ENCODE measurements around the gene DET1.
"Not testable (repeated sequence)": the region's sequence is repeated elsewhere in the genome, so short reads cannot be mapped to it uniquely, and the experiment has no call there.

The DET1 gene

DNA sequence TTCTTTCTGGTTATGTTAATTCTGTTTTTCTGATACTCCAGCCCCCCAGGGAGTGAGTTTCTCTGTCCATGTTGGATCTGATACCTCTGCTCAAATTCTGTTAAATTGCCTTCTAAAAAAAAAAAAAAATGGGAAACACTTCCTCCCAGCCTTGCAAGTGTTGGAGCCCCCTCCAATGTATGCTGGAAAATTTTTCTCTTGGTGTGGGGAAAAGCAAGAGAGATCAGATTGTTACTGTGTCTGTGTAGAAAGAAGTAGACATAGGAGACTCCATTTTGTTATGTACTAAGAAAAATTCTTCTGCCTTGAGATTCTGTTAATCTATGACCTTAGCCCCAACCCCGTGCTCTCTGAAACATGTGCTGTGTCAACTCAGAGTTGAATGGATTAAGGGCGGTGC, 6.1 kb downstream of the DET1 start:
- not testable (repeated sequence) for DNase-seq (ENCODE audit: low read depth)

DNA sequence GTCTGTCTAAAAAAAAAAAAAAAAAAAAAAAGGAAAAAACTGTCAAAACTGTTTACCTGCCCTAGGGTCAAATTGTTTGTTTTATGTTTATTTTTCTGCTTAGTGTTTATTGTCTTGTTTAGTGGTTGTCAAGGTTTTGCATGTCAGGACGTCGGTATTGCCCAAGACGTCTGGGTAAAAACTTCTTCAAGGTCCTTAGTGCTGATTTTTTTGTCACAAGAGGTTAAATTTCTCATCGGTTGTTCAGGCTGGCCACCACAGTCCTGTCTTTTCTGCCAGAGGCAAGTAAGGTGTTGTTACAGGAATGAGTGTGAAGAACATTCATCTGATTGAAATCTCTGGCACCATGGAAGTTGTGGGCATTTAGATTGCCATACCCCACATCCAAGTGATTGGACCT, 7.0 kb downstream of the DET1 start:
- no peak for DNase-seq (ENCODE audit: low read depth)

DNA sequence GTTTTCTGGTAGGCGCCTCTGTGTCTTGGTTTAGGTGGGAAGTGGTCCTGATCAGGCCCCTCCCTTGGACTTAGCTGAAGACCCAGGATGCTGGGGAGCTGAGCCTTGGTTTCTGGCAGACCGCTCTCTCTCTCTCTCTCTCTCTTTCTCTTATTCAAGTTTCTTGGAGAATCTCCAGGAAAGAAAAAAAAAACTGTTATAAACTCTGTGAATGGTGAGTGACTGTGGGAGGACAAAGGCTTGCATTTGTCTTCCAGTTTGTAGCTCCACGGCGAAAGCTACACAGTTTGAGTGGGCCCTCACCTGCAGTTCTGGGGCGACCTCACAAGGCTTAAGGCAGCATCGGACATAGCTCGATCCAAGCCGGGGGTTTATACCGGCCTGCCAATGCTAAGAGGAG, 7.5 kb downstream of the DET1 start:
- DNase-seq (ENCODE audit: low read depth): no peak

DNA sequence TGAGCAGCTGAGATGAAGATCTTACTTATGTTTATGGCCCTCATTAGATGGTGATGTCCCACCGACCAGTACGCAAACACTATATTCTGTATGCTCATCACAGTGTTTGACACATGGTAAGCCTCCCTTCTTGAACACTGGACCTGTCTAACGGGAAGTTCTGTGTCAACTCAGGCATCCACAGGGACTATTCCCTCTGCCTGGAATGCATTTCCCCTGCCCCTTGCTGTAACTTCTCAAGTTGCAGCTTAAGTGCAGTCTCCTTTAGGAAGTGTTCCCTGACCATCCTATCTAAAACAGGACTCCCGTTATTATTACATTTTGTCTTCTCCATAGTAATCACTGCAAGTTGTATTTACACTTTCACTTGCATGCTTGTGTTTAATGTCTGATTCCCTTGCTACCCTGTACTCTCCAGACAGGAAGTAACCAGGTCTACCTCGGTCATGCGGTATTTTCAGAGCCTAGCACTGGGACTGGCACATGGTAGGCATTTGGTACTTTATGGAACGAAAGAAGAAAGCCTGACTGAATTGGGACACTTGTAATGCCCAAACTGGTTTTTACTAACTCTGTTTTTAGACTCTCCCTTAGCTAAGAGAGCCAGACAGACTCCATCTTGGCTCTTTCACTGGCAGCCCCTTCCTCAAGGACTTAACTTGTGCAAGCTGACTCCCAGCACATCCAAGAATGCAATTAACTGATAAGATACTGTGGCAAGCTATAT, 8.7 kb downstream of the DET1 start:
- DNase-seq (ENCODE audit: low read depth): no peak

DNA sequence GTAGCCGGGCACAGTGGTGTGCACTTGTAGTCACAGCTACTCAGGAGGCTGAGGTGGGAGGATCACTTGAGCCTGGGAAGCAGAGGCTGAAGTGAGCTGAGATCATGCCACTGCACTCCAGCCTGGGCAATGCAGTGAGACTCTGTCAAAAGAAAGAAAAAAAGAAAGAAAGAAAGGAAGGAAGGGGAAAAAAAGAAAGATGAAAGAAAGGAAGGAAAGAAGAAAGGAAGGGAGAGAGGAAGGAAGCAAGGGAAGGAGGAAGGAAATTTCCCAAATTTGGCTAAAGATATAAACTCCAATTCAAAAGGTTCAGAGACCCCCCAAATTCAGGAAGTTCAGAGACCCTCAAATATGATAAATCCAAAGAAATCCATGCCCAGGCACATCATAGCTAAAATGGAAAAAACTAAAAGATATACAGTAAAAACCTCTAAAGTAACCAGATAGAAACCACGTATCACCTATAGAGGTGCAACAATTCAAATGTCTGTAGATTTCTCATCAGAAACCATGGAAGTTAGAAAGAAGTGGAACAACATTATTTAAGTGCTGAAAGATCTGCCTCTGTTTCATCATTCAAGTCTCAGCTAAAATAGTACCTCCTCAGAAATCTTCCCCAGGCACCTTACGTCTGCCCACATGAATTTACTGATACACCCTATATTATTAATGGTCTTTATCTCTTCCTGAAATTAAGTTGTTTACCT, 10.7 kb downstream of the DET1 start:
- DNase-seq (ENCODE audit: low read depth): no peak

DNA sequence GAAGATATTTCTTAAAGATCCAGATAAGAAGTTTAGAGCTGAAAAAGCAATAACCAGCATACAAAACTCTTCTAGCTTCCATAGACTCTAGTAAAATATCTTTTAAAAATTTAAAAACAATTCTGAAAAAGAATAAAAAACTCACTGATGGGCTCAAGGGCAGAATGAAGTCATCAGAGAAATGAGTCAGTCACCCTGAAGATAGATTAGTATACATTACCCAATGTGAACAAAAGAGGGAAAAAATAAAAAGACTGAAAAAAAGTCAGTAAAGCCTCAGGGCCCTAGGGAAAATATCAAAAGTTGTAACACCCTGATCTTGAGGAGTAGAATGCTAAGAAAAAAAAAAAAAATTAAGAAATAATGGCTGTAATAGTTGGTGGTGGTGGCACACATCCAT, 11.4 kb downstream of the DET1 start:
- no peak for DNase-seq (ENCODE audit: low read depth)

DNA sequence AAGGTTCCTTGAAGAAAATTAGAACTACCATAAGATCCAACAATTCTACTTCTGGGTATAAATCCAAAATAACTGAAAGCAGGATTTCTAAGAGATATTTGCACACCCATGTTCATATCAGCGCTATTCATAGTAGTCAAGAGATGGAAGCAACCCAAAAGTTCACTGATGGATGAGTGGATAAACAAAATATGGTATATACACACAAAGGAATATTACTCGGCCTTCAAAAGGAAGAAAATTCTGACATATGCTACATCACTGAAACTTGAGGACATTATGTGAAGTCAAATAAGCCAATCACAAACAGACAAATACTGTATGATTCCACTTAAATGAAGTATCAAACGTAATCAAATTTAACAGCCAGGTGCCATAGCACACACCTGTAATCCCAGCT, 13.1 kb downstream of the DET1 start:
- no peak for DNase-seq (ENCODE audit: low read depth)

DNA sequence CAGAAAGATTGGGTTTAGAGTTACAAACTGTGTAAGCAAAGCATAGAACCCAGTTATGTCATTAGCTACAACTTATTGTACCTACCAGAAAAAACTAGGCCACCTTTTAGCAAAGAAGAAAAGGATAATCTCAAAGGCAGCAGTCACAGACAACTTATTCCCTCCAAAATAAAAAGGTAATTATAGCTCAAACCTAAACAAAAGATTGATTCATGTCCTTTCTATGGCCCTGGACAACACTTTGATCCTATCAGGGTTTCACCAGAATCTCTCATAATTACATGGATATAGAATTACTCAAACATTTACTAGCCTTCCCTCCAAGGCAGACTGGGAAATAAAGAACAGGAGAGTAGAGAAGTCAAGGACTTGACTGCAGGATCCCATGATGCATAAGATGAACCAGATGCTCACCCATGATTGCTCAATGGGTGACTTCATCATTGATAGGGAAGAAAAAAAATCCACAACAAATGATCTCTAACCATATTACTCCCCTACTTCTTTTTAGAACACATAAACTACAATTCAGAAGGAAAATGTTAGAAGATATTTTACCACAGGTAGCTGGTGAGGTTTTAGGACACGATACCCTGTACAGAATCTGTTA, 17.4 kb downstream of the DET1 start:
- no peak for DNase-seq (ENCODE audit: low read depth)

DNA sequence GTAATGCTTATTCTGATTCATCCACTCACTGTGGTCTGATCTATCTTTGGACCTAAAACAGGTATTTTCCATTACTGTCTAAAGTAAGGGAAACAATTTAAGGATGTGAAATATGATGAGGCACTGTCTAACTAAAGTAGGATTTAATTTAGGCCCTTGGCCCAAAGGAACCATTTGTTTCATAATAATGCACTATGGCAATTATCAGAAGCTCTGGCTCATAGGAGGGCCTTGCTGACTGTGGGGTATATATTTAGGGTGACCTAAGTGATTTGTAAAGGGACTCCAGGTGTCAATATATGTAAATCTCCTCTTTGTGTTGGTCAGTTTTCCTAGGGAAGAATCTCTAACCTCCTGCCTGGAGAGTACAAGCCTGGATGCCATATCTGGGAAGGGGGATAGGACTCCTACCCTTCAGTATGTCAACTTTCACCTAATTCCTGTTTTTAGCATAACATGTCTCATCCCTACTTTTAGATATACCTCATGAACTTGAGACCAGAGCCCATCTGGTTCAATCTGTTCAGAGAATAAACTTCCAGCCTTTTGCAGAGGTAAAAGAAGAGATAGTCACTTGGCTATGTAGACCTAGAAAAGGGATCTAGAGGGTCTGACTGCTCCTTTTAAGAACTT, 20.1 kb downstream of the DET1 start:
- DNase-seq (ENCODE audit: low read depth): no peak

DNA sequence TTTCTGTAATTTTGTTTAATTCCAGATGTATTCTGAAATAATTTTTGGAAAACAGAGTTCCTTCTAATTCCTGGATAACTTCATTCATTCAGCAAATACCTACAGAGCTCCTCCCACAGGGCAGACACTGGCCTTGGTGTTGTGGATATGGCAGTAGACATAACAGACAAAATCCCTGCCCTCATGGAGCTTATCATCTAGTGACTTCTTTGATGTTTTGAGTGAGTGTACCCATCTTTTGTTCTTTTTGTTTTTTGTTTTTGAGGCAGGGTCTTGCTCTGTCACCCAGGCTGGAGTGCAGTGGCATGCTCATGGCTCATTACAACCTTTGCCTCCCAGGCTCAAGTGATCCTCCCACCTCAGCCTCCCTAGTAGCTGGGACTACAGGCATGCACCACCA, 21.1 kb downstream of the DET1 start:
- no peak for DNase-seq (ENCODE audit: low read depth)

DNA sequence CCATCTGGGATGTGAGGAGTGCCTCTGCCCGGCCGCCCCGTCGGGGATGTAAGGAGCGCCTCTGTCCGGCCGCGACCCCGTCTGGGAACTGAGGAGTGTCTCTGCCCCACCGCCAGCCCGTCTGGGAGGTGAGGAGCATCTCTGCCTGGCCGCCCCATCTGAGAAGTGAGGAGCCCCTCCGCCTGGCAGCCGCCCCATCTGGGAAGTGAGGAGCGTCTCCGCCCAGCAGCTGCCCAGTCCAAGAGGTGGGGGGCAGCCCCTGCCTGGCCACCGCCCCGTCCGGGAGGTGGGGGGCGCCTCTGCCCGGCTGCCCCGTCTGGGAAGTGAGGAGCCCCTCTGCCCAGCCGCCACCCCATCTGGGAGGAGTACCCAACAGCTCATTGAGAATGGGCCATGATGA, 22.4 kb downstream of the DET1 start:
- not testable (repeated sequence) for DNase-seq (ENCODE audit: low read depth)

DNA sequence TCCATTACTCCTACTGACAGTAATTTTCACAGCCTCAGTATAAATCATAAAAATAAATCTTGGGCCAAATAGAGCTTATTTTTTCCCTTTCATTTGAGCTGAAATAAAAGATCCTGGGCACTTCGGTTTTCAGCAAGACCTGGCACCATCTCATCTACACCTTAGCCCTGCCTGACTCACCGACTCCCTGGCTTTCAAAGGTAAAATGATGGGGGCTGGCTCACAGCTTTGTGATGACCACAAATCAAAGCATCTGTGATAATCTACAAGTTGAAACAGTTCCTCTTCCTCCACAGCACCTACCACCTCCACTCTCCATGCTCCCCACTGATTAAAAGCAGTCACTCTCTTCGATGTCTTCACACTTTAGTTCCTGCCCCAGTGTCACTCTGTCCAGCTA, 27.6 kb downstream of the DET1 start:
- no peak for DNase-seq (ENCODE audit: low read depth)

DNA sequence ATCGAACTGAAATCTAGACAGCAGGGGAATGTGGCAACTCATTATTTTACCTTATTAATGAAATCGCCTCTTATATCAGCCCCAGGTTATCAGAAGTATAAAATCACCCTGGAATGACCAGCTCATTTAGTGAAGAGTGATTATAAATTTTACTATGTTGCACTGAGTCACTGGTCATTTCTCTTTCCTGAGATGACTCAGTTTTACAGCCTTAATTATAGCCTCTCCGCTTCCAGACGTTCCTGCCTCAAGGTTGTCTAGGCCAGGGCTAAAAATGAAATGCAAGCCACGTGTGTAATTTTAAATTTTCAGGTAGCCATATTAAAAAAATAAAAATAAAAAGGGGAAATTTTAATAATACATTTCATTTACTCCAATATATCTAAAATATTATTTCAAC, 33.3 kb downstream of the DET1 start:
- no peak for DNase-seq (ENCODE audit: low read depth)

DNA sequence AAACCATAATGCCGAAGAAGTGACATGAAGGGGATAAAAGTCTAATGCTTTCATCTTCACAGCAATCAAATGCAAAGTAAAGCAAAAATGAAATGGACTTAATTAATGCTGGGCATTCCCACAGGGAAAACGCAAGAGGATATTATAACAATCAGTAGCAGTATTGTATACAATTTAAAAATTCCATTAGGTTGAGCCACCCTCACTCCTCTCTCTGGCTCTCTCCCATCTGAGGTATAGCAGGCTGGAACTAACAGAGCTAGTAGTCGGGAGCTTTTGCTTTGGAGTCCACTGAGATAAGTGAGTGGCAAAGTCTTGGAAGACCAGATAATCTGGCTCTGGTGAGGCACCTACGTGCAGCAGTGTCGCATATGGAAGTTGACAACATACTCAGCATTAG, 33.9 kb downstream of the DET1 start:
- no peak for DNase-seq (ENCODE audit: low read depth)

DNA sequence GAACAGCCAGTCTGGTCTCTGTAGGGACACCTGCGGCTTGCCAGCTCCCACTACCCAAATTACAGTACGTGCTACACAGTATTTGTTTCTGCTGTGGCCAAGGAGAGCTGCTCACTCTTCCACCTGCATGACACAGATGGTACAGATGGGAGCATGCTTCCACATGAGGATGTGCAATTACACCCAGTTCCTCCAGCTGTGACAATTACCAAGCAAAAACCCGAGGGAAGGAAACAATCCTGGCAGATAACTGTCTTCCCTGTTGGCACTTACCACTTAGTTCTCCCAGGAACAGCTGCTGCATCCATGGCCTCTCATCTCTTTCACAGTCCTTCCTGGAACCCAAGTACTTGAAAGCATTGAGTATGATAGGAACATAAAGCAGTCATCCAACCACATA, 34.4 kb downstream of the DET1 start:
- no peak for DNase-seq (ENCODE audit: low read depth)

DNA sequence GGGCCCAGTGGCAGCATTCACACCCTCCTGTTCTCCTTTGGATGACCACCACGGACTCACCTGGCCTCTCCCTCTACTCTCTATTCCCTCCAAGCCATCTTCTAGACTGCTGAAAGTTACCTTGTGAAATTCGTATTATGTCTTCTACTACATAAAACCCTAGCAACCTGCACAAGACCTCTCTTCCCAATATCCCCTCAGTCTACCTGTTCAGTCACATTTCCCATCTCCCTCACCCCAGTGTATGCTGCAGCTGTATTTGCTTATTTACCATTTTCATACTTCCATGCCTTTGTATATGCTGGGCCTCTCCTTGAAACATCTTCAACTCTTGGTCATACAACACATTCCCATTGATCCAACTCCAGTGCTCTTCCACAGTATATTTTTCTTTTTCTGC, 35.3 kb downstream of the DET1 start:
- no peak for DNase-seq (ENCODE audit: low read depth)

DNA sequence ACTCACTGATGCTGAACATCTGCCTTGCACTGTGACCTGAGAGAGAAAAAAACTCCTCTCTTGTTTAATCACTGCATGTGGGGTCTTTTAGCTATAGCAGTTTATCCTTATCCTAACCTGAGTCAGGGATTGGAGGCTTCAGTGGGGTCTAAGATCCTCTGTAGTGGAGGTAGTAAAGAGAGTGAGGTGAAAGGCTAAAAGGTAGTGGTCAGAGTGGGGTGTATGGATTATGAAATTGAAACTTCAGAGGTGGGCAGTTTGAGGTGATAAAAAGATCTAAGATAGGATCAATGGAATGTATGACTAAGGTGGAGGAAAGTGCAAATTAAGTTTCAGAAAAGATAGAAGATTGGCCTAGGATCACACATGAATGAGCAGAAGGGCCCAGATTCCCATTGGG, 36.5 kb downstream of the DET1 start:
- no peak for DNase-seq (ENCODE audit: low read depth)

DNA sequence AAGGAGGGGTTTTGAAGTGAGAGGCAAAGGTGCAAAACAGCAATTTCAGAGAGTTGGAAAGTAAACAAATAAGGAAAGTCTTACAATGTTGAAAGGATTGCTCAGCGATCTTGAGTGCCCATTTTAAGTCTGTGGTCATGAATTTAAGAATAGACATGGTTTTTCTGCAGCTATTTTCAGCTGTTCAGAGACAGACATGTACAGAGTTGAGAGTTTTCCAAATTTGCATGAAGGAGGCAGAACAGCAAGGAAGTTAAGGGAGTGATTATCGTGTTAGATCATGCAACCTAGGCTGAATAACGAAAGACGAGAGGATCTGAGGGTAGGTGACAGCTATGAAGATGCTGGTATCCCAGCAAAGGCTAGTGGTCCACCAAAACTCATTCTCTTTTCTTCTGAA, 37.2 kb downstream of the DET1 start:
- DNase-seq (ENCODE audit: low read depth): no peak

DNA sequence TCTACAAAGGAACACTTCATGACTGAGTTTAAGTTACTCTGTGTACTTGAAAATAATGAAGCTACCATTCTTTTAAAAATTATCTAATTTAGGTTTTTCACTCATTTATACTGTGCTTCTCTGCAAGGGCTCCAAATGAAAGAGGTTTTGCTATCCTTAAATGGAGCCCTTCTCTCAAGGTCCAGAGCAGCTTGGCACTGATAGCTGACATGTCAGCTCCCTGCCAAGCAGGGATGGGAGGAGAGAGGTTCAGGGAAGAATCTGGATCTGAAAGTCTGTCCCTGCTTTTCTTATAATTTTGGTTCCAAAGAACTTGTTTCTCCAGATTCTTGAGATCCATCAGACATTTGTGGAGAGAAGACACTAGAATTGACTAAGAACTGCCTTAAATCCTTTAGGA, 39.9 kb downstream of the DET1 start:
- DNase-seq (ENCODE audit: low read depth): no peak

DNA sequence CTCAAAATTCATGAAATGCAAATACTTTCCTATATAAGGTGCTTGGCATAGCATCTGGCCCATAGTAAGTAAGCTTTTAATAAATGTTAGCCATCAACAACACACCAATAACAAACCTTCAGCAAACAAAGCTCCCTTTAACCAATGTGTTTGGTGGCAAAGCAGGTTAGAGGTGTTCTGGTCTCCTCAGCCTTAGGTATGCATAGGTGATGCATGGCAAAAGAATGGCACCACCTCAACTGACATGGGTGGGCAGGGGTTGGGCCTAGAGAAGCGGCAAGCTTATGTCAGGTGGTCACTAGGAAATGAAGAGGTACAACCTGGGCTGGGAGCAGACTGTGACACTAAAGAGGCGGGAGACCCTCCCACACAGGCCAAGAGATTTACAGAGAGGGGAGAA, 40.8 kb downstream of the DET1 start:
- DNase-seq (ENCODE audit: low read depth): no peak

DNA sequence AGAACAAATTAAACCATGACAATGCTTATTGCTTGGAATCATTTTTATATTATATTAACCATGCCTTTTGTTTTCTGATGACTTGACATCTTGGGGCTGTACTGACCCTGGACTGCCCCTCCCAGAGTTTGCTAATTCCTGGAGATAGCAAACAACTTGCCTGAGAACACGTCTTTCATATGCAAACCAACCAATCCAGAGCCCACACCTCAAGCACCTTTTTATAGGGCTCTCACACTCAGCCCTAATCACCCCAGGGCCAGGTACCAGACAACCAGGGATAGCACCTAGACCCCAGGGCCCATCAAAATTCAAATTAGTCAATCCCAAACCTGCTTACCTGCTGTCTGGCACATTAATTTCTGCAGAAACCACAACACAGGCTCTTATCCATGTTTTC, 42.0 kb downstream of the DET1 start:
- DNase-seq (ENCODE audit: low read depth): no peak

DNA sequence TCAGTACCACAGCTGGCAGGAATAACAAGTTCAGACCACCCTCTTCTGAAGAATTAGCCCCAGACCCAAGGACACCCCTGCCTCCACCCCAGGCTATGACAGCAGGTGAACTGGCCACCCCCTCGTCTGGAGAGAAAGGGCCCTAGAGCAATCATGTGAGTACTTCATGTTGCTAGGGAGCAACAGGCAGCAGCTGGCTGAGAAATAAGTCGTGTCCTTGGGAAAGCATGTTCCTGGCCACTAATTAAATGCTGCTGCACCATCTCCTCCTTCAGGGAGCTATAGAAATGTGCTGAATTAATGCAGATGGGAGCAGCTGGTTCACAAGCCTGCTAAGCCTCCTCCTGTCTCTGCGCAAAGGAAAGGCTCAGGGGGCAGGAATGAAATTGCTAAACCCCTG, 47.5 kb downstream of the DET1 start:
- DNase-seq (ENCODE audit: low read depth): no peak

DNA sequence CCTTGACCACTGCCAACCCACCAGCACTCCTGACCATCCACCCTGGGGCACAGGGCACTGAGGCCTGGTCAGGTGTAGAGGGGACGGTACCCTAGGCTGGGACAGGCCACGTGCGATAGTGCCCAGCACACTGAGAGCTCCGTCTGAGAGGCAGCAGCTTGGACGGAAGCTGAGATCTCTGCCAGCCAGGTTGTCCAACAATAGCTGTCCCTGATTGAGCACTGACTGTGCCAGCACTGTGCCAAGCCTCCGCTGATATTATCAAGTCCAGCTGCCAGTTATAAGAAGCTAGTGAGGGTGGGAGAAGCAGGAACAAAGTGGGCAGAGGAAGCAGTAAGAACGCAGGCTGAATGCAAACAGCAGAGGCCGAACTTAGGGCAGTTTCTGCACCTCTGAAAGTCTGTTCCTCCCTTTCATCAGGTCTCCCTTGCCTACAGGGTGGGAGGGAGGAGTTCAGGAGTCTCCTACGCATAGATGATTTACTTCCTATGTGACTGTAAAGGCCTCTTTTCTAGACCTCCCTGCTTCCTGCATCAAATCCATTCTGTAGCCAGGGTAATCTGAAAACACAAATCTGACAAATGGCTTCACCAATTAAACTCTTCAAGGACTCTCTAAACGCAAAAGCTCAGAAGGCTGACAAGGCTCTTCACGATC, 49.2 kb downstream of the DET1 start:
- no peak for DNase-seq (ENCODE audit: low read depth)

Measured in stimulated activated CD8-positive, alpha-beta memory T cell treated with anti-CD3 and anti-CD28 coated beads, Interleukin-12 subunit alpha, Interleukin-12 subunit beta, amount 100 ng/mL, for 1 hour (primary cell).